Liver (tissue), 9 donors: Measurements from ENCODE around the gene CDK19. TPM values are rescaled to one million over a fixed set of nuclear protein-coding genes. Genes with fewer than 3 reads are reported as not detected.

Experiments used
- DNase-seq: peaks from one replicate; pipeline ENCODE4 v3.0.0-alpha.2; 2017; ENCODE audit warnings: low spot score
- H3K27ac ChIP-seq, 2 donors: one replicate each; pipeline ENCODE4 v1.7.0; 2013; ENCODE audit warnings: inconsistent platforms in 2 of 2, low read length in 2 of 2, control low read depth in 1 of 2, low read depth in 1 of 2, mild to moderate bottlenecking in 1 of 2
- H3K27me3 ChIP-seq, 4 donors: one replicate each; pipeline versions ENCODE4 v1.6.1 to v1.7.0; 2013; ENCODE audit warnings: low read length in 3 of 4, inconsistent platforms in 1 of 4, mild to moderate bottlenecking in 1 of 4, moderate library complexity in 1 of 4; ENCODE audit not compliant: control insufficient read depth in 4 of 4, insufficient read depth in 4 of 4
- H3K36me3 ChIP-seq, 4 donors: one replicate each; pipeline versions ENCODE4 v1.6.1 to v1.7.0; 2013; ENCODE audit warnings: low read length in 3 of 4, mild to moderate bottlenecking in 3 of 4, low read depth in 1 of 4, moderate library complexity in 1 of 4; ENCODE audit not compliant: control insufficient read depth in 4 of 4, insufficient read depth in 3 of 4
- H3K4me1 ChIP-seq, 4 donors: one replicate each; pipeline versions ENCODE4 v1.6.1 to v1.7.0; 2013; ENCODE audit warnings: low read length in 3 of 4, mild to moderate bottlenecking in 3 of 4, moderate library complexity in 1 of 4; ENCODE audit not compliant: control insufficient read depth in 4 of 4, insufficient read depth in 4 of 4
- H3K4me3 ChIP-seq, 3 donors: one replicate each; pipeline versions ENCODE4 v1.6.1 to v1.7.0; 2013; ENCODE audit warnings: low read length in 3 of 3, control low read depth in 1 of 3, low read depth in 1 of 3, mild to moderate bottlenecking in 1 of 3
- H3K9ac ChIP-seq, 2 donors: one replicate each; pipeline ENCODE4 v1.7.0; 2013; ENCODE audit warnings: low read length in 2 of 2, mild to moderate bottlenecking in 2 of 2, moderate library complexity in 2 of 2, control low read depth in 1 of 2, low read depth in 1 of 2
- H3K9me3 ChIP-seq, 4 donors: one replicate each; pipeline versions ENCODE4 v1.6.1 to v1.7.0; 2013; ENCODE audit warnings: low read length in 3 of 4; ENCODE audit not compliant: control insufficient read depth in 4 of 4
- ATF3 ChIP-seq: IDR thresholded peaks from 2 replicates; pipeline ENCODE4 v1.6.1; 2016; ENCODE audit warnings: antibody characterized with exemption
- CTCF ChIP-seq: fragments of 150-350 bp; IDR thresholded peaks from 2 replicates; pipeline ENCODE4 v1.5.1; 2017; ENCODE audit warnings: improper control_type of control experiment, low read depth, low read length; ENCODE audit not compliant: missing input control
- EGR1 ChIP-seq, 2 donors: IDR thresholded peaks; 2 replicates each; pipeline ENCODE4 v1.6.1; 2016 to 2018; ENCODE audit warnings: antibody characterized with exemption in 2 of 2, low read depth in 2 of 2
- FOXA1 ChIP-seq: IDR thresholded peaks from 2 replicates; pipeline ENCODE4 v1.6.1; 2016; ENCODE audit warnings: antibody characterized with exemption
- FOXA2 ChIP-seq: IDR thresholded peaks from 2 replicates; pipeline ENCODE4 v1.6.1; 2016; ENCODE audit warnings: antibody characterized with exemption
- HNF4A ChIP-seq, 2 donors: conservative IDR thresholded peaks; 2 replicates each; pipeline ENCODE4 v1.6.1; 2016; ENCODE audit warnings: antibody characterized with exemption in 2 of 2, mild to moderate bottlenecking in 2 of 2
- HNF4G ChIP-seq: IDR thresholded peaks from 2 replicates; pipeline ENCODE4 v1.6.1; 2016; ENCODE audit warnings: antibody characterized with exemption
- JUND ChIP-seq, 2 donors: IDR thresholded peaks; 2 replicates each; pipeline ENCODE4 v1.6.1; 2016; ENCODE audit warnings: antibody characterized with exemption in 2 of 2
- MAX ChIP-seq: IDR thresholded peaks from 2 replicates; pipeline ENCODE4 v1.6.1; 2016; ENCODE audit warnings: antibody characterized with exemption
- NR2F2 ChIP-seq: IDR thresholded peaks from 2 replicates; pipeline ENCODE4 v1.6.1; 2016; ENCODE audit warnings: antibody characterized with exemption
- RAD21 ChIP-seq, 2 donors: IDR thresholded peaks; 2 replicates each; pipeline ENCODE4 v1.6.1; 2016; ENCODE audit warnings: antibody characterized with exemption in 2 of 2, mild to moderate bottlenecking in 2 of 2
- REST ChIP-seq: IDR thresholded peaks from 2 replicates; pipeline ENCODE4 v1.6.1; 2016; ENCODE audit warnings: antibody characterized with exemption, mild to moderate bottlenecking
- RXRA ChIP-seq, 2 donors: IDR thresholded peaks; 2 replicates each; pipeline ENCODE4 v1.6.1; 2017 to 2018; ENCODE audit warnings: antibody characterized with exemption in 2 of 2, mild to moderate bottlenecking in 1 of 2
- SP1 ChIP-seq: IDR thresholded peaks from 2 replicates; pipeline ENCODE4 v1.6.1; 2018; ENCODE audit warnings: antibody characterized with exemption, mild to moderate bottlenecking
- TAF1 ChIP-seq: conservative IDR thresholded peaks from 2 replicates; pipeline ENCODE4 v1.6.1; 2016; ENCODE audit warnings: antibody characterized with exemption, mild to moderate bottlenecking
- YY1 ChIP-seq: IDR thresholded peaks from 2 replicates; pipeline ENCODE4 v1.6.1; 2016; ENCODE audit warnings: antibody characterized with exemption, mild to moderate bottlenecking
- ZBTB33 ChIP-seq: IDR thresholded peaks from 2 replicates; pipeline ENCODE4 v1.6.1; 2016; ENCODE audit warnings: antibody characterized with exemption
- WGBS: extraction: QIAGEN DNeasy Blood & Tissue Kit; methylation state at CpG from one replicate; pipeline ENCODE4 v1.1.7; 2013; 5-methylcytosine and 5-hydroxymethylcytosine counted together
- polyA plus RNA-seq, 2 donors: library from polyadenylated mRNA; stranded (reverse) in 1 of 2; unstranded in 1 of 2; fragments of 200-250 nt in 1 of 2; fragments of >200 nt in 1 of 2; fragmentation: Nextera tagmentation in 1 of 2; extraction: Ambion mirVana in 1 of 2; gene quantifications; one replicate each; pipeline versions ENCODE4 v1.2.1 to v1.2.3, GENCODE V29; 2013 to 2015
- total RNA-seq, 2 donors: library from RNA; depleted of rRNA; stranded (reverse); fragments of >200 nt; gene quantifications; one replicate each; pipeline ENCODE4 v1.2.3, GENCODE V29; 2014
- donor health status: healthy.
- donor health status: healthy.
- donor health status: healthy.
- donor health status: healthy.
- donor health status: healthy.

The CDK19 gene
- total and polyA plus RNA-seq, 4 donors, result 1.8 to 7.6 (median 3.9) TPM

- TF ChIP-seq CTCF (no peak), MAX (no peak), FOXA2 (no peak), EGR1 (IDR thresholded peaks at IDR 0.05; ENCODE audit: low read depth in 2 of 2) (no peak), NR2F2 (no peak), RXRA (IDR thresholded peaks at IDR 0.05) (no peak), HNF4G (no peak), SP1 (no peak), HNF4A (conservative IDR thresholded peaks at IDR 0.05) (no peak)
Measured at GRCh38 chr6:110786271-110786670, 29.0 kb downstream of the CDK19 start (continued).

- 91% methylated on average over 1 of the region's 1 CpG for WGBS
- no peak overlapping the region for H3K4me3 ChIP-seq
- no peak overlapping the region for H3K27ac ChIP-seq
- no peak for TF ChIP-seq HNF4G
- no peak for TF ChIP-seq RAD21 (IDR thresholded peaks at IDR 0.05)
- H3K9me3 ChIP-seq, result no peaks in the 10 kb centered on the region
- no peak overlapping the region for H3K9ac ChIP-seq
- no peaks in the 10 kb centered on the region for H3K36me3 ChIP-seq
- no peaks in the 10 kb centered on the region for H3K27me3 ChIP-seq
- no peak for DNase-seq
- peaks cover 2 to 15% (median 9%) of the 10 kb centered on the region in 4 donors for H3K4me1 ChIP-seq
Measured at GRCh38 chr6:110784610-110784979, 30.7 kb downstream of the CDK19 start.

- Histone ChIP-seq H3K9ac (no peak overlapping the region), H3K27ac (no peak overlapping the region), H3K9me3 (no peaks in the 10 kb centered on the region), H3K4me3 (no peak overlapping the region), H3K27me3 (no peaks in the 10 kb centered on the region), H3K4me1 (peaks cover 2 to 15% (median 9%) of the 10 kb centered on the region in 4 donors), H3K36me3 (no peaks in the 10 kb centered on the region)
- WGBS, result 65% methylated on average over 7 of the region's 7 CpGs
- TF ChIP-seq YY1, result no peak
- no peak for TF ChIP-seq ATF3
- TF ChIP-seq HNF4A (conservative IDR thresholded peaks at IDR 0.05), result no peak
- TF ChIP-seq RAD21 (IDR thresholded peaks at IDR 0.05), result no peak
- TF ChIP-seq FOXA2, result no peak
- TF ChIP-seq NR2F2, result no peak
- TF ChIP-seq CTCF, result no peak
- no peak for TF ChIP-seq RXRA (IDR thresholded peaks at IDR 0.05)
- no peak for TF ChIP-seq ZBTB33
- TF ChIP-seq HNF4G, result no peak
- TF ChIP-seq REST, result no peak
- TF ChIP-seq TAF1, result no peak
- no peak for TF ChIP-seq JUND (IDR thresholded peaks at IDR 0.05)
- no peak for TF ChIP-seq FOXA1
- no peak for TF ChIP-seq SP1
- no peak for TF ChIP-seq MAX
- no peak for TF ChIP-seq EGR1 (IDR thresholded peaks at IDR 0.05; ENCODE audit: low read depth in 2 of 2)
- no peak for DNase-seq
Measured at GRCh38 chr6:110781522-110782214, 33.6 kb downstream of the CDK19 start.
